IMR-90 (cell line): ENCODE results near the gene TBC1D1. TPM values are rescaled to one million over a fixed set of nuclear protein-coding genes. Genes with fewer than 3 reads are reported as not detected.

Experiments used
- ATAC-seq: fragments of 200-7000 bp; cut with Tn5 transposase; 2 replicates; pipeline ENCODE4 v1.9.1; 2020; ENCODE audit warnings: low read depth, mild to moderate bottlenecking, moderate library complexity
- BruUV-seq: library from RNA; stranded (reverse); fragments of 400-500 nt; replicated peaks from 2 replicates; lab custom pipeline; 2021; lab: Mats Ljungman, UMichigan
- CTCF ChIA-PET: fragments of 300-600 bp; formaldehyde crosslinking; extraction: SDS; loops from one replicate; lab custom pipeline; 2021; ENCODE audit warnings: antibody characterized with exemption; lab: Yijun Ruan, JAX
- POLR2A ChIA-PET: fragments of 300-600 bp; sonication (Branson Sonifier 250); formaldehyde crosslinking; loops from one replicate; lab custom pipeline; 2022; ENCODE audit warnings: antibody characterized with exemption; ENCODE audit not compliant: unreplicated experiment; lab: Charles Lee
- DNase-seq: peaks from one replicate; pipeline ENCODE4 v3.0.0; 2013
- H2AFZ ChIP-seq: replicated peaks from 2 replicates; pipeline ENCODE3; 2013; ENCODE audit warnings: low read length, mild to moderate bottlenecking; ENCODE audit not compliant: poor library complexity
- H2AK5ac ChIP-seq: 2 replicates; pipeline ENCODE4 v1.6.1; 2013; ENCODE audit warnings: low read depth, low read length, inconsistent platforms
- H2AK9ac ChIP-seq: replicated peaks from 2 replicates; pipeline ENCODE3; 2013; ENCODE audit warnings: mild to moderate bottlenecking, low read depth, low read length, moderate library complexity; ENCODE audit not compliant: poor library complexity
- H2BK120ac ChIP-seq: 2 replicates; pipeline ENCODE4 v1.6.1; 2013; ENCODE audit warnings: low read depth, low read length, inconsistent platforms
- H2BK15ac ChIP-seq: 3 replicates; pipeline ENCODE4 v1.6.1; 2013; ENCODE audit warnings: low read depth, low read length, inconsistent platforms
- H2BK20ac ChIP-seq: 2 replicates; pipeline ENCODE4 v1.6.1; 2013; ENCODE audit warnings: low read depth, mild to moderate bottlenecking, inconsistent platforms, low read length, moderate library complexity
- H2BK5ac ChIP-seq: 2 replicates; pipeline ENCODE4 v1.6.1; 2013; ENCODE audit warnings: mild to moderate bottlenecking, low read depth, low read length, inconsistent platforms; ENCODE audit not compliant: poor library complexity, severe bottlenecking
- H3K14ac ChIP-seq: replicated peaks from 2 replicates; pipeline ENCODE4 v1.6.1; 2013; ENCODE audit warnings: low read depth, low read length, inconsistent platforms
- H3K18ac ChIP-seq: 2 replicates; pipeline ENCODE4 v1.6.1; 2013; ENCODE audit warnings: low read depth, low read length, control low read depth
- H3K23ac ChIP-seq: 2 replicates; pipeline ENCODE4 v1.6.1; 2013; ENCODE audit warnings: low read depth, low read length, inconsistent platforms
- H3K27ac ChIP-seq: 2 replicates; pipeline ENCODE4 v1.5.1; 2013; ENCODE audit warnings: mild to moderate bottlenecking, control low read depth, low read length; ENCODE audit not compliant: insufficient read depth
- H3K27me3 ChIP-seq: 2 replicates; pipeline ENCODE4 v1.6.1; 2013; ENCODE audit warnings: low read length; ENCODE audit not compliant: control insufficient read depth, insufficient read depth
- H3K36me3 ChIP-seq: 2 replicates; pipeline ENCODE4 v1.6.1; 2013; ENCODE audit warnings: low read length, mixed read lengths; ENCODE audit not compliant: control insufficient read depth, insufficient read depth
- H3K4ac ChIP-seq: 2 replicates; pipeline ENCODE4 v1.6.1; 2013; ENCODE audit warnings: low read depth, low read length, inconsistent platforms
- H3K4me1 ChIP-seq: 2 replicates; pipeline ENCODE4 v1.6.1; 2013; ENCODE audit warnings: low read length, mixed read lengths; ENCODE audit not compliant: control insufficient read depth, insufficient read depth
- H3K4me2 ChIP-seq: 2 replicates; pipeline ENCODE4 v1.6.1; 2013; ENCODE audit warnings: low read depth, mild to moderate bottlenecking, control low read depth, low read length, moderate library complexity
- H3K4me3 ChIP-seq: 2 replicates; pipeline ENCODE4 v1.5.1; 2013; ENCODE audit warnings: low read depth, mild to moderate bottlenecking, control low read depth, low read length, moderate library complexity; ENCODE audit not compliant: insufficient read depth
- H3K56ac ChIP-seq: 2 replicates; pipeline ENCODE4 v1.6.1; 2013; ENCODE audit warnings: low read length, inconsistent platforms; ENCODE audit not compliant: insufficient read depth; ENCODE audit errors: extremely low read depth
- H3K79me1 ChIP-seq, 2 experiments: 2 replicates each; pipeline ENCODE4 v1.6.1; 2013; ENCODE audit warnings: low read length in 2 of 2, inconsistent platforms in 1 of 2, low read depth in 1 of 2
- H3K9ac ChIP-seq: 2 replicates; pipeline ENCODE4 v1.6.1; 2013; ENCODE audit warnings: low read depth, low read length, control low read depth
- H3K9me1 ChIP-seq: 2 replicates; pipeline ENCODE4 v1.6.1; 2013; ENCODE audit warnings: low read length, inconsistent platforms; ENCODE audit not compliant: insufficient read depth
- H3K9me3 ChIP-seq: 2 replicates; pipeline ENCODE4 v1.6.1; 2013; ENCODE audit warnings: low read length; ENCODE audit not compliant: control insufficient read depth, insufficient read depth
- H4K20me1 ChIP-seq: 2 replicates; pipeline ENCODE4 v1.6.1; 2013; ENCODE audit warnings: low read length, inconsistent platforms; ENCODE audit not compliant: insufficient read depth
- H4K5ac ChIP-seq: 2 replicates; pipeline ENCODE4 v1.6.1; 2013; ENCODE audit warnings: mild to moderate bottlenecking, low read depth, low read length, control low read depth
- H4K8ac ChIP-seq, 2 experiments: 2 replicates each; pipeline ENCODE4 v1.6.1; 2013; ENCODE audit warnings: low read depth in 2 of 2, low read length in 2 of 2, control low read depth in 1 of 2, inconsistent platforms in 1 of 2
- H4K91ac ChIP-seq: 2 replicates; pipeline ENCODE4 v1.6.1; 2013; ENCODE audit warnings: low read depth, low read length, inconsistent platforms; ENCODE audit not compliant: insufficient read depth
- BHLHE40 ChIP-seq: fragments of 150-350 bp; IDR thresholded peaks from 2 replicates; pipeline ENCODE4 v1.6.1; 2016; ENCODE audit warnings: mild to moderate bottlenecking, low read depth, low read length
- CEBPB ChIP-seq: IDR thresholded peaks from 2 replicates; pipeline ENCODE4 v1.6.1; 2012; ENCODE audit warnings: low read depth, low read length, improper control_type of control experiment
- CHD1 ChIP-seq: IDR thresholded peaks from 2 replicates; pipeline ENCODE4 v1.6.1; 2012; ENCODE audit warnings: low read depth, low read length, improper control_type of control experiment
- CTCF ChIP-seq: conservative IDR thresholded peaks from 2 replicates; pipeline ENCODE4 v1.5.1; 2012; ENCODE audit warnings: mild to moderate bottlenecking, low read depth, low read length, improper control_type of control experiment
- ELK1 ChIP-seq: fragments of 150-350 bp; IDR thresholded peaks from 2 replicates; pipeline ENCODE4 v1.6.1; 2016; ENCODE audit warnings: low read depth, mild to moderate bottlenecking, low read length, moderate library complexity, borderline replicate concordance
- FOS ChIP-seq: fragments of 150-350 bp; IDR thresholded peaks from 2 replicates; pipeline ENCODE4 v1.6.1; 2016; ENCODE audit warnings: low read depth, low read length
- MAFK ChIP-seq: IDR thresholded peaks from 2 replicates; pipeline ENCODE4 v1.6.1; 2012; ENCODE audit warnings: low read depth, low read length, improper control_type of control experiment
- MAZ ChIP-seq: IDR thresholded peaks from 2 replicates; pipeline ENCODE4 v1.6.1; 2012; ENCODE audit warnings: low read depth, mild to moderate bottlenecking, low read length, improper control_type of control experiment, moderate library complexity, borderline replicate concordance
- MXI1 ChIP-seq: IDR thresholded peaks from 2 replicates; pipeline ENCODE4 v1.6.1; 2012; ENCODE audit warnings: low read depth, mild to moderate bottlenecking, low read length, moderate library complexity, borderline replicate concordance
- NFE2L2 ChIP-seq: fragments of 150-350 bp; IDR thresholded peaks from 2 replicates; pipeline ENCODE4 v1.6.1; 2016; ENCODE audit warnings: low read depth, mild to moderate bottlenecking, low read length
- POLR2A ChIP-seq: IDR thresholded peaks from 2 replicates; pipeline ENCODE4 v1.6.1; 2012; ENCODE audit warnings: mild to moderate bottlenecking, low read depth, low read length
- RAD21 ChIP-seq: IDR thresholded peaks from 2 replicates; pipeline ENCODE4 v1.6.1; 2012; ENCODE audit warnings: low read length, improper control_type of control experiment
- RCOR1 ChIP-seq: IDR thresholded peaks from 2 replicates; pipeline ENCODE4 v1.6.1; 2012; ENCODE audit warnings: mild to moderate bottlenecking, low read length, improper control_type of control experiment; ENCODE audit not compliant: insufficient replicate concordance
- RFX5 ChIP-seq: IDR thresholded peaks from 2 replicates; pipeline ENCODE4 v1.8.0; 2012; ENCODE audit warnings: low read depth, mild to moderate bottlenecking, low read length, moderate library complexity
- SMC3 ChIP-seq: fragments of 150-350 bp; IDR thresholded peaks from 2 replicates; pipeline ENCODE4 v1.6.1; 2016; ENCODE audit warnings: low read depth, mild to moderate bottlenecking, antibody characterized with exemption, low read length, moderate library complexity
- USF2 ChIP-seq: fragments of 150-350 bp; IDR thresholded peaks from 2 replicates; pipeline ENCODE4 v1.6.1; 2017; ENCODE audit warnings: mild to moderate bottlenecking, antibody characterized with exemption, low read length, low read depth
- WGBS, 2 experiments: methylation state at CpG; one replicate each; pipeline versions ENCODE4 v1.1.5 to v1.1.7; 2013; ENCODE audit warnings: missing lambda C conversion rate in 2 of 2; ENCODE audit not compliant: insufficient read length in 1 of 2; ENCODE audit errors: extremely low coverage in 2 of 2; 5-methylcytosine and 5-hydroxymethylcytosine counted together
- dilution Hi-C: fragments of 300-500 bp; cut with HindIII; formaldehyde crosslinking; loops from one replicate; pipeline ENCODE4 v1.14.3; 2018; ENCODE audit warnings: low sequenced_read_pairs; ENCODE audit not compliant: unreplicated experiment
- in situ Hi-C: fragments of 300-500 bp; cut with MboI; formaldehyde crosslinking; loops from 3 replicates; pipeline ENCODE4 v1.14.3; 2019; ENCODE audit warnings: low sequenced_read_pairs, inconsistent platforms, mixed read lengths
- intact Hi-C: fragments of 100-400 bp; cut with micrococcal nuclease; formaldehyde crosslinking; loops from 2 replicates; pipeline ENCODE4 v1.10.0; 2022
- polyA plus RNA-seq, 3 experiments: library from polyadenylated mRNA; depleted of rRNA; stranded (reverse); fragments of >200 nt; gene quantifications; 2 replicates each; pipeline ENCODE4 v1.2.3, GENCODE V29; 2012; ENCODE audit warnings: low replicate concordance in 1 of 3
- total RNA-seq: library from RNA; depleted of rRNA; stranded (reverse); fragments of >200 nt; gene quantifications from 2 replicates; pipeline ENCODE4 v1.2.3, GENCODE V29; 2012

Gene TBC1D1
- total and polyA plus RNA-seq, 2 of the 4 experiments (the other 2 are of a cell fraction): 42.4 to 104 TPM

GRCh38 chr4:38109370-38109769 is 218.5 kb downstream of the TBC1D1 start:
- H4K20me1 ChIP-seq: no peaks in the 10 kb centered on the region
- no peak overlapping the region for H3K9ac ChIP-seq
- dilution Hi-C loops: no loop called here
- H2BK120ac ChIP-seq: no peak overlapping the region
- H3K4me3 ChIP-seq: no peak overlapping the region
- no peak for TF ChIP-seq NFE2L2
- TF ChIP-seq BHLHE40: no peak
- no peak for TF ChIP-seq SMC3
- no peak for TF ChIP-seq USF2
- no peak for TF ChIP-seq CTCF
- no peak for TF ChIP-seq RAD21
- TF ChIP-seq POLR2A: no peak
- TF ChIP-seq CHD1: no peak
- TF ChIP-seq CEBPB: no peak
- TF ChIP-seq RFX5: no peak
- no peak for TF ChIP-seq RCOR1
- no peak for TF ChIP-seq MXI1
- TF ChIP-seq MAZ: no peak
- TF ChIP-seq ELK1: no peak
- no peak for TF ChIP-seq FOS
- TF ChIP-seq MAFK: no peak
- no peak overlapping the region; a peak in 1 of 4 replicates for H4K8ac ChIP-seq
- no peak overlapping the region for H3K4me2 ChIP-seq
- H3K27ac ChIP-seq: no peak overlapping the region
- WGBS, 2 experiments: no CpG with 5 or more reads among the region's 3 CpGs
- no peak overlapping the region for H2AK5ac ChIP-seq
- no peaks in the 10 kb centered on the region for H3K9me3 ChIP-seq
- H3K79me1 ChIP-seq: peaks cover 5 to 28% of the 10 kb centered on the region in 2 experiments; a peak in 3 of 4 replicates
- H3K27me3 ChIP-seq: no peaks in the 10 kb centered on the region
- intact Hi-C loops: loop anchor here (2.0 kb wide), 1 partner anchor 31 kb away; no protein-coding TSS in a partner anchor
- H3K14ac ChIP-seq: peak overlapping the region; percentile 50; the same call in 1 of the 2 replicates
- POLR2A ChIA-PET: no interaction called here
- CTCF ChIA-PET: interaction anchor here (0.6 to 0.7 kb wide), 2 partner anchors 66 to 176 kb away, joined by 3 read pairs; no protein-coding TSS in a partner anchor
- no peaks in the 10 kb centered on the region; the same call in 1 of the 2 replicates for H3K36me3 ChIP-seq
- no peak overlapping the region for H3K4ac ChIP-seq
- H2BK5ac ChIP-seq: no peak overlapping the region
- H4K5ac ChIP-seq: no peak overlapping the region
- H4K91ac ChIP-seq: peak overlapping the region; percentile 43; the same call in 1 of the 2 replicates
- peak overlapping the region; percentile 66 for H3K23ac ChIP-seq
- BruUV-seq: no TSS peak
- no peak overlapping the region for H2AFZ ChIP-seq
- ATAC-seq (0 out of 2 replicates have a peak, but pooled peaks have one; percentile 13), DNase-seq (no peak)
- H3K56ac ChIP-seq: no peak overlapping the region
- in situ Hi-C loops: no loop called here
- H2AK9ac ChIP-seq: no peak overlapping the region
- H3K4me1 ChIP-seq: peaks cover 17% of the 10 kb centered on the region
- no peak overlapping the region for H3K18ac ChIP-seq
- peak overlapping the region; percentile 23 for H2BK20ac ChIP-seq
- 0 out of 3 replicates have a peak overlapping the region, but pooled peaks have one; percentile 22 for H2BK15ac ChIP-seq
- H3K9me1 ChIP-seq: peaks cover 15% of the 10 kb centered on the region
